Measurements from ENCODE around the gene ZBTB40. TPM values are rescaled to one million over a fixed set of nuclear protein-coding genes. Genes with fewer than 3 reads are reported as not detected.

Gene ZBTB40
- total and polyA plus RNA-seq, 7 donors, result 3.8 to 14.1 (median 10.0) TPM

DNA sequence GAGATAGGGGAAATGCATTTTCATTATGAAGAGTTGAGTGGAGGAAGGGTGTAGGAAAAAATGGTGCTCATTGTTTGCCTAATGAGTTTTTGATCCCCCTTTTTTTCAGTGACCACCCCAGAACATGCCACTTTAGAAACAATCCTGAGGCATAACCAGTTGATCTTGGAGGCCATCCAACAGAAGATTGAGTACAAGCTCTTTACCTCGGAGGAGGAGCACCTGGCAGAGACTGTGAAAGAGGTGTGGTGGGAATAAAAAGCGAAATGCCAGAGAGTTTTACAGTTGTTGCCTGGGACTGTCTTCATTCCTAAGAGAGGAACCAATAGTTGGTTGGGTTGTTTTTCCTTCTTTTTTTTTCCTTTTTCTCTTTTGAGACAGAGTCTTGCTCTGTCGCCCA lies 57.3 kb downstream of the ZBTB40 start:
- Histone ChIP-seq H3K36me3 (ENCODE audit: insufficient read depth in 1 of 2, low read depth in 1 of 2) (peaks cover 20 to 88% of the 10 kb centered on the region in 2 donors), H3K4me3 (no peak overlapping the region), H3K27me3 (ENCODE audit: insufficient read depth in 3 of 3, low read length in 2 of 3) (no peaks in the 10 kb centered on the region), H3K27ac (no peak overlapping the region), H3K9me3 (no peaks in the 10 kb centered on the region), H3K4me1 (no peaks in the 10 kb centered on the region)
- no peak for ATAC-seq
- 83 to 91% (median 86%) methylated on average over 3 of the region's 3 CpGs for WGBS, 3 donors
- TF ChIP-seq, protein P1, sequence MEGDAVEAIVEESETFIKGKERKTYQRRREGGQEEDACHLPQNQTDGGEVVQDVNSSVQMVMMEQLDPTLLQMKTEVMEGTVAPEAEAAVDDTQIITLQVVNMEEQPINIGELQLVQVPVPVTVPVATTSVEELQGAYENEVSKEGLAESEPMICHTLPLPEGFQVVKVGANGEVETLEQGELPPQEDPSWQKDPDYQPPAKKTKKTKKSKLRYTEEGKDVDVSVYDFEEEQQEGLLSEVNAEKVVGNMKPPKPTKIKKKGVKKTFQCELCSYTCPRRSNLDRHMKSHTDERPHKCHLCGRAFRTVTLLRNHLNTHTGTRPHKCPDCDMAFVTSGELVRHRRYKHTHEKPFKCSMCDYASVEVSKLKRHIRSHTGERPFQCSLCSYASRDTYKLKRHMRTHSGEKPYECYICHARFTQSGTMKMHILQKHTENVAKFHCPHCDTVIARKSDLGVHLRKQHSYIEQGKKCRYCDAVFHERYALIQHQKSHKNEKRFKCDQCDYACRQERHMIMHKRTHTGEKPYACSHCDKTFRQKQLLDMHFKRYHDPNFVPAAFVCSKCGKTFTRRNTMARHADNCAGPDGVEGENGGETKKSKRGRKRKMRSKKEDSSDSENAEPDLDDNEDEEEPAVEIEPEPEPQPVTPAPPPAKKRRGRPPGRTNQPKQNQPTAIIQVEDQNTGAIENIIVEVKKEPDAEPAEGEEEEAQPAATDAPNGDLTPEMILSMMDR (IDR thresholded peaks at IDR 0.05), result no peak
- intact Hi-C loops (cut with DNase I), result no loop called here
- no peak for DNase-seq

DNA sequence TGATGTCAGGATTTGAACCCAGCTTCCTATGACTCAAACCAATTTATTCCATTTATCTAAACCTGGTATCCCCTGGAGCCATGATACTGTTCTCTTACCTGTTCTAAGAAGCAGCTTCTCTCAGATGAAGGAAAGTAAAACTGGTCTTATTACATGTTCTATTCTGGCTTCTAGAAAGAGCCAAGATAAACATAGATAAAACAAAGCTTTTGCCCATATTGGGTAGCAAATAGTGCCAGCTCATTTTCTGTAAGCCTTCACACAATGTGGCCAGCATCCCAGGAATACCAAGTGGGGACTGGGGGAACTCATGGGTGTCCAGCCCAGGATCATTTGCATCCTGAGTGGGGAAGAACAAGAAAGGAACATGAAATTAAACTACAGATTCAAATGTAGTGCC lies 58.2 kb downstream of the ZBTB40 start:
- peaks cover 20 to 97% of the 10 kb centered on the region in 2 donors for H3K36me3 ChIP-seq (ENCODE audit: insufficient read depth in 1 of 2, low read depth in 1 of 2)
- intact Hi-C loops (cut with DNase I), result no loop called here
- ATAC-seq, result no peak

DNA sequence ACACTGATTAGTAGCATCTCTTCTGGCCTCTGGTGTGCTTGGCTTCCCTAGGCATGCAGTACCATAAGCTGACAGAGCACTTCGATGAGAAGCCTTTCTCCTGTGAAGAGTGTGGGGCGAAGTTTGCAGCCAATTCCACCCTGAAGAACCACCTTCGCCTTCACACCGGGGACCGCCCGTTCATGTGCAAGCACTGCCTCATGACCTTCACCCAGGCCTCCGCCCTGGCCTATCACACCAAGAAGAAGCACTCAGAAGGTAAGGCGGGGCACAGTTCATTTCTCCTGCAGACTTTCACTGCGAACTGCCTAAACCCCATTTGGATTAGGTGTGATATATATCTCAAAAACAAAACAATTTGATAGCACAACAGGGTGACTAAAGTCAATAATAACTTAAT lies 61.2 kb downstream of the ZBTB40 start:
- 93 to 97% (median 94%) methylated on average over 9 of the region's 9 CpGs for WGBS, 3 donors
- H3K4me3 ChIP-seq, result no peak overlapping the region

More for the DNA sequence above, 58.2 kb downstream of the ZBTB40 start:
- no peak overlapping the region for H3K27ac ChIP-seq
- H3K27me3 ChIP-seq (ENCODE audit: insufficient read depth in 3 of 3, low read length in 2 of 3), result no peaks in the 10 kb centered on the region
- H3K9me3 ChIP-seq, result no peaks in the 10 kb centered on the region
- no peak for DNase-seq
- no peak overlapping the region for H3K4me3 ChIP-seq
- H3K4me1 ChIP-seq, result no peaks in the 10 kb centered on the region
- TF ChIP-seq, protein P1 (IDR thresholded peaks at IDR 0.05), result no peak

DNA sequence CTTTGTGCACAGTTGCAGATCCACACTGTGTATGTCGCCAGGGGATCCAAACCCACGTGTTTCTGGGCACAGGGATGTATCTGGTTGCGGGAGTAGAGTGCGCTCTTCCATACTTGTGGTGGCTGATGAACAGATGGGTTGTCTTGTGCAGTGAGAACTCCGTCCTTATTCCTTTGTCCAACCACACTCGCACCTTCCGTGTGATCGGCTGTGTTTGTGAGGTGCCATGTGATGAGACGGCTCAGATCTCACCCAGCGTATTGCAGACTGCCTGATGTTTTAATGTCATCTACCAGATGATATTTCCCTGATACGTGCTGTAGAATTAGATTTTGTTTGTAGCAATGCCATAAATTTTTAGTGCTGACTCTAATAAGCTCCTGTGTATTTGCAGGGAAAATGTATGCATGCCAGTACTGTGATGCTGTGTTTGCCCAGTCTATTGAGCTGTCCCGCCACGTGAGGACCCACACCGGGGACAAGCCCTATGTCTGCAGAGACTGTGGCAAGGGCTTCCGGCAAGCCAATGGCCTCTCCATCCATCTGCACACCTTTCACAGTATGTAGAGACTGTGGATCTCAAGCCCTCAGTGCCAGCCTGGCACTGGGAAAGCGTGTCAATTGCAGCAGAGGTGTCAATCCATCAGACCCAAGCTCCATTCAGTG lies 65.4 kb downstream of the ZBTB40 start:
- peaks cover 23 to 100% of the 10 kb centered on the region in 2 donors for H3K36me3 ChIP-seq (ENCODE audit: insufficient read depth in 1 of 2, low read depth in 1 of 2)
- H3K4me3 ChIP-seq, result no peak overlapping the region
- intact Hi-C loops (cut with DNase I), result no loop called here
- no peaks in the 10 kb centered on the region for H3K27me3 ChIP-seq (ENCODE audit: insufficient read depth in 3 of 3, low read length in 2 of 3)
- H3K4me1 ChIP-seq, result no peaks in the 10 kb centered on the region
- H3K9me3 ChIP-seq, result no peaks in the 10 kb centered on the region
- TF ChIP-seq, protein P1 (IDR thresholded peaks at IDR 0.05), result no peak
- no peak for ATAC-seq
- no peak for DNase-seq
- no peak overlapping the region for H3K27ac ChIP-seq
- WGBS, 3 donors, result 92 to 98% (median 95%) methylated on average over 16 of the region's 16 CpGs

More for the DNA sequence above, 61.2 kb downstream of the ZBTB40 start:
- intact Hi-C loops (cut with DNase I), result no loop called here
- Histone ChIP-seq H3K4me1 (no peaks in the 10 kb centered on the region), H3K36me3 (ENCODE audit: insufficient read depth in 1 of 2, low read depth in 1 of 2) (peaks cover 20 to 100% of the 10 kb centered on the region in 2 donors), H3K9me3 (no peaks in the 10 kb centered on the region), H3K27ac (no peak overlapping the region), H3K27me3 (ENCODE audit: insufficient read depth in 3 of 3, low read length in 2 of 3) (no peaks in the 10 kb centered on the region)
- TF ChIP-seq, protein P1 (IDR thresholded peaks at IDR 0.05), result no peak
- DNase-seq (no peak), ATAC-seq (no peak)

DNA sequence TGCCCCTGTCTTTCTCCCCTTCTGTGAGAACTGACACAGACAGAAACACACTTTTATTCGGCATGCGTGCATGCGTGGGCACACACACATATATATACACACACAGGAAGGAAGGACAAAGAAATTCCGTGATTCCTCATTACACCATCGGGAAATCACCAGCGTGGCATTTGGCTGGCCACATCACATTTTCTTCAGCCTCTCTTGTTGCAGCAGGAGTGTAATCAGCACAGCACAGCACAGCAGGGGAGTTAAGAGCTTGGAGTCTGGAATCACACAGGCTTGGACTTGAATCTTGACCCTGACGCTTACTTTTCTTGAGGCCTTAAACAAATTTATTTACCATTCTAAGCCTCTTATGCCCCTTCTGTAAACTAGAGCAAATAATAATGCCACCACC lies 66.3 kb downstream of the ZBTB40 start:
- H3K4me3 ChIP-seq, result no peak overlapping the region
- no peak overlapping the region for H3K27ac ChIP-seq
- no peaks in the 10 kb centered on the region for H3K4me1 ChIP-seq
- peaks cover 20 to 98% of the 10 kb centered on the region in 2 donors for H3K36me3 ChIP-seq (ENCODE audit: insufficient read depth in 1 of 2, low read depth in 1 of 2)
- H3K27me3 ChIP-seq (ENCODE audit: insufficient read depth in 3 of 3, low read length in 2 of 3), result no peaks in the 10 kb centered on the region
- TF ChIP-seq, protein P1 (IDR thresholded peaks at IDR 0.05), result no peak
- 71 to 76% (median 74%) methylated on average over 7 of the region's 7 CpGs for WGBS, 3 donors
- H3K9me3 ChIP-seq, result no peaks in the 10 kb centered on the region
- no peak for ATAC-seq
- no peak for DNase-seq
- intact Hi-C loops (cut with DNase I), result no loop called here

All from psoas muscle (tissue), 8 donors.